GM18511 (cell line): ENCODE results near the gene HLA-DMA.

Experiments used
- ATAC-seq: cut with Tn5 transposase; IDR thresholded peaks from one replicate; pipeline ENCODE4 v1.9.1; 2021; ENCODE audit warnings: mild to moderate bottlenecking, moderate library complexity; ENCODE audit not compliant: unreplicated experiment

Gene HLA-DMA

GRCh38 chr6:32952817-32953739, at the start of gene HLA-DMA:
Gene HLA-DMA, minus strand, starts transcription at chr6:32953097. Its CDS starts 61 bp downstream, at chr6:32953036.
- ATAC-seq: peak; percentile 95

- ATAC-seq: no peak
Observed at GRCh38 chr6:33001685-33002084, 48.8 kb upstream of the HLA-DMA start.

DNA sequence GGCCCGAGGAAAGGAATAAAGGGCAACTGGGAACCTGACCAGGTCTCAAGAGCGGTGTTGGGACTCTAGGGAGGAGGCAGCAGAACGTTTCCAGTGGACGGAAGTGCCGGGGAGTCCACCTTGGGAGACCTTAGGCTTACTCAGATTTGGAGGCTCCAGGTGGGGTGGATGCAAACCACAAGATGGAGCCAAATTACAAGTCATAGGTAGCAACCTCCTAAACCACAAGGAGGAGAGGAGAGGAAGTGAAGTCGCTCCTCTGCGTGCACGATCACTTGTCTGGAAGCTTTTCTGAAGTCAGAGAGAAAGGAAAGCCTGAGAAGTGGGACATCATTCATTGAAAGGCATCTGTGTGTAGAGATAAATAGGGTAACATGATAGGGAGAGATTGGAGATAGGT, 47.2 kb upstream of the HLA-DMA start:
- no peak for ATAC-seq

DNA sequence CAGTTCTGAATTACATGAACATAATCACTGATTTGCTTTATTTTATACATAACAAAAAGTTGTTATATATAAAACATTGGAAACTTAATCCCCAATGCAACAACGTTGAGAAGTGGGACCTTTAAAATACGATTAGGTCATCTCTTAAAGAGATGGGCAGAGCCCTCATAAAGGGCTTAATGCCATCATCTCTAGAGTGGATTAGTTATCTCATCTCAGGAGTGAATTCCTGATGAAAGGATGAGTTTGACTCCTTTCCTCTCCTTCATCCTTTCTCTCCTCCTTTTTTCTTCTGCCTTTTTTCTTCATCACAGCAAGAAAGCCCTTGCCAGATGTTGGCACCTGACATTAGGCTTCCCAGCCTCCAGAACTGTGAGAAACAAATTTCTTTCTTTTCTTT, 42.6 kb upstream of the HLA-DMA start:
- ATAC-seq: no peak

DNA sequence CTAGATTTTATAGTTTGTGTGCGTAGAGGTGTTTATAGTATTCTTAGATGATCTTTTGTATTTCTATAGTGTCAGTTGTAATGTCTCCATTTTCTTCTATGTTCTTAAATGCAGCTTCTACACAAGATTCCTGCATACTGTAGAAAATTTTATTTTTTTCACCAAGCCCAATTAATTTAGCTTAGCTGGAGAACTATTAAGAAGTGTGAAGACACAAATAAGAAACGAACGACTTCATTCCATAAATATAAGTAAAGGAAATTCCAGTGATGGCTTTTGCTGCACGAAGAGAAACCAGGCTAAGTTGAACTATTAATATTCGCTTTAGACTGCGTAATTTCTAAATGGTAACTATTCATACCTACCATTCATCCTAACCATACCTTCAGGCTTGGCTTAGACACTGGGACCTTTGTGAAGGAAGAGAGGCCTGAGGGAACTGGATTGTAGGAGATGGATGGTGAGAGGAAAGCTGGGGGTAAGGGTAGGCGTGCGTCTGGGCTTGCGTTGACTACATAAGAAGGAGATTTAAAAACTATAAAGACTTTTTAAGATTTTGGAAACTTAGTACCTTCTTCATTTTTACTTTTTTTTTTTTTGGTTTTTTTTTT, 40.6 kb upstream of the HLA-DMA start:
- no peak for ATAC-seq

DNA sequence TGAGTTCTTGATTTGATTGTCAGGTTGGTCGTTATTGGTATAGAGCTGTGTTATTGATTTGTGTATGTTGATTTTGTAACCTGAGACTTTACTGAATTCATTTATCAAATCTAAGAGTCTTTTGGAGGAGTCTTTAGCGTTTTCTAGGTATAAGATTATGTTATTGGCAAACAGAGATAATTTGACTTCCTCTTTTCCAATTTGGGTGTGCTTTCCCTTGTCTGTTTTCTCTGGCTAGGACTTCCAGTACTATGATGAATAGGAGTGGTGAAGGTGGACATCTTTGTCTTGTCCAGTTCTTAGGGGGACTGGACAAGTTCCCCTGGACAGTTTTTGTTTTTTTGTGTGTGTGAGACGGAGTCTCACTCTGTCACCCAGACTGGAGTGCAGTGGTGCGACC, 39.1 kb upstream of the HLA-DMA start:
- ATAC-seq: no peak

GRCh38 chr6:32989368-32989767, 36.5 kb upstream of the HLA-DMA start:
- no peak for ATAC-seq

GRCh38 chr6:32984622-32985389, 31.9 kb upstream of the HLA-DMA start:
- peak; percentile 68 for ATAC-seq

DNA sequence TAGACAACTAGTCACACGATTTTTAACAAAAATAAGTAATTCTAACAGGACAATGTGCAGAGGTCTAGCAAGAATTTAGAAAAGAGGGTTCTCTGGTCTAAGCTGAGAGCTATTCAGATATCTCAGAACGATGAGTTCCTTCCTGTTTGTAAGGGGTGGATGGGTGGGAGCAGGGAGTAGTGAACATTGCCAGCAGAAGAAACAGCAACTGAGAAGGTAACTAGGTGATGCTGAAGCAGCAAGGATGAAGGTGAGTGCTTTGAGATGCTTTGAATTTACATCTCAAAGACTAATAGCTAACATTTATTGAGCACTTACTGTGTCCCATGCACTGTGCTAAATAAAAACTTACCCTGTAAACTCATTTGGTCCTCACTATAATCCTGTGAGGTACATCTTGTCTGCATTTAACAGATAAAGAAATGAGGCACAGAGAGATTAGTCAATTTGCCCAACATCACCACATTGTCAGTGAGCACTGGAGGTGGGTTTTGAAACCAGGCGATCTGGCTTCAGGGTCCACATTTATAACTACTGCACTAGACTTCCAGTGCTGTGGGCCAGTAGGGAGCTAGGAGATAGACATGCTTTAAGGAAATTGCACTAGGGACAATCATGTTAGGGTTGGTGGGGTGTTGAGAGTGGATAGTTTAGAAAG, 31.2 kb upstream of the HLA-DMA start:
- no peak for ATAC-seq

DNA sequence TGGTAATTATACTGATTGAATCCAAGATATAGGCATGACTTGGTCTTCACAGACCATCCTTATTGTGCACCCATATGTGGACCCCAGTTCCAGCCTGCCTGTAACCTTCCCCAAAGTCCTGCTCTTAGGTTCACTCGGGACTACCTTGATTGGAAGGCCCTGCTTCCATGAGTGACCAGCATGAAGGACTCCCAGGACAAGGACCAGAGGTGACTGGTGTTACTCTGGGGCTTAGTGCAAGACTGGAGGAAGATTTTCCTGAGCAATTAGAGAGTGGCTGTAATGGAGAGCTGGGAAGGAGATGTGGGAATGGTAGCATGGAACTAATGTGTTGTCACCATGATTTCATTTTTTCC, 30.6 kb upstream of the HLA-DMA start:
- ATAC-seq: no peak

- no peak for ATAC-seq
Observed at GRCh38 chr6:32982702-32983492, 30.0 kb upstream of the HLA-DMA start.

- no peak for ATAC-seq
Observed at GRCh38 chr6:32982084-32982701, 29.3 kb upstream of the HLA-DMA start.

GRCh38 chr6:32980488-32981038, 27.7 kb upstream of the HLA-DMA start:
- ATAC-seq: no peak

DNA sequence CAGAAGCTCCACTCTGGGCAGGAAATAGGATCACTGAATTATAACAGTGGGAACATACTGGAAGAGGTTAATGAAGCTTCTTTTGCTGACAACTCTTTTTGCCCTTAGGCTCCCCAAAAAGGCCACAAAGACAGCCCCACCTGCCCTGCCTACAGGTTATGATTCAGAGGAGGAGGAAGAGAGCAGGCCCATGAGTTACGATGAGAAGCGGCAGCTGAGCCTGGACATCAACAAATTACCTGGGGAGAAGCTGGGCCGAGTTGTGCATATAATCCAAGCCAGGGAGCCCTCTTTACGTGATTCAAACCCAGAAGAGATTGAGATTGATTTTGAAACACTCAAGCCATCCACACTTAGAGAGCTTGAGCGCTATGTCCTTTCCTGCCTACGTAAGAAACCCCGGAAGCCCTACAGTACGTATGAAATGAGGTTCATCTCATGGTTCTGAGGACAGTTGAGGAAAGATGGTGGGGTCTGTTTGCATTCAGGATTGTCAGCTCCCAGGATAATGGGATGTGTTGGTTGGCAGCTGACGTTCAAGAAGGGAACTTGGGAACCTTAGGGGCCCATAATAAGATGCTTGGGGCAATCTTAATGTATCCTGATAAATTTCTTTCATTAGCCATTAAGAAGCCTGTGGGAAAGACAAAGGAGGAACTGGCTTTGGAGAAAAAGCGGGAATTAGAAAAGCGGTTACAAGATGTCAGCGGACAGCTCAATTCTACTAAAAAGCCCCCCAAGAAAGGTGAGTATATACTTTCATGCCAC, 27.0 kb upstream of the HLA-DMA start:
- no peak for ATAC-seq

DNA sequence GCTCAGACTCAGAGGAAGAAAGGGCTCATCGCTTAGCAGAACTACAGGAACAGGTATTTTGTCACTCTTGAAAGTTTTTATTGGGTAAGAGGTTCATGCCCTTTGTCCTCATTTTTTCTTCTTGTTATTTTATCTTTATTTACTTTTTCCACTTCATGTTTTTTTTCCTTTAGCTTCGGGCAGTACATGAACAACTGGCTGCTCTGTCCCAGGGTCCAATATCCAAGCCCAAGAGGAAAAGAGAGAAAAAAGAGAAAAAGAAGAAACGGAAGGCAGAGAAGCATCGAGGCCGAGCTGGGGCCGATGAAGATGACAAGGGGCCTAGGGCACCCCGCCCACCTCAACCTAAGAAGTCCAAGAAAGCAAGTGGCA, 25.0 kb upstream of the HLA-DMA start:
- ATAC-seq: no peak

DNA sequence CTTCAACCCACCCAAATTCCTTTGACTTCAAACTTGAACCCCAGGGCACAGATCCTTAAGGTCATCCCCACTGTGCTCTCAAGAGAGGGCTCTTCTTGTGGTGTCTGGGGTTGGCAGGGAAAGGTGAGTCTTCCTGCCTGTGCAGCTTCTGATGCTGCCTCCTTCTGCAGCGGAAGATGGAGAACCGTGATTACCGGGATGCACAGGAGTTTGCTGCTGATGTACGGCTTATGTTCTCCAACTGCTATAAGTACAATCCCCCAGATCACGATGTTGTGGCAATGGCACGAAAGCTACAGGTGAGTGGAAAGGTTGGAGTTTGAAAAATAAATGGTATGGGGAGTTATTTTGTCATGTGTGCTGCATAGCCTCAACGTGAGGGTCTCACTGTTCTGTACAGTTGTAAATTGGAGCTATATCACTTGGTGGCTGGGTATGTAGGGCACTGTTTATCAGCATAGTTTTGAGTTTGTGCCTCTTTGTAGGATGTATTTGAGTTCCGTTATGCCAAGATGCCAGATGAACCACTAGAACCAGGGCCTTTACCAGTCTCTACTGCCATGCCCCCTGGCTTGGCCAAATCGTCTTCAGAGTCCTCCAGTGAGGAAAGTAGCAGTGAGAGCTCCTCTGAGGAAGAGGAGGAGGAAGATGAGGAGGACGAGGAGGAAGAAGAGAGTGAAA, 24.5 kb upstream of the HLA-DMA start:
- no peak for ATAC-seq

DNA sequence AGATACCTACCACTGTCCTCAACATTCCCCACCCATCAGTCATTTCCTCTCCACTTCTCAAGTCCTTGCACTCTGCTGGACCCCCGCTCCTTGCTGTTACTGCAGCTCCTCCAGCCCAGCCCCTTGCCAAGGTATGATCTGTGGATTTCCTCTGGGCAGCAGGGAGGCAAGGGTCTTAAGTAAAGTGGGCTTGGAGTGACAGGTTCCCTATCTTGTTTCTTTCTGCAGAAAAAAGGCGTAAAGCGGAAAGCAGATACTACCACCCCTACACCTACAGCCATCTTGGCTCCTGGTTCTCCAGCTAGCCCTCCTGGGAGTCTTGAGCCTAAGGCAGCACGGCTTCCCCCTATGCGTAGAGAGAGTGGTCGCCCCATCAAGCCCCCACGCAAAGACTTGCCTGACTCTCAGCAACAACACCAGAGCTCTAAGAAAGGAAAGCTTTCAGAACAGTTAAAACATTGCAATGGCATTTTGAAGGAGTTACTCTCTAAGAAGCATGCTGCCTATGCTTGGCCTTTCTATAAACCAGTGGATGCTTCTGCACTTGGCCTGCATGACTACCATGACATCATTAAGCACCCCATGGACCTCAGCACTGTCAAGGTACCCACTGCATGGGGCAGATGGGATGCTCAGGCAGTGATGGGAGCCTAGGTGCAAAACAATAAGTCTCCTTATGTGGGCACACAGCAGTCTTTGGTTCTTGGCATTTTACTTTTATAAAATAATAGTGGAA, 23.6 kb upstream of the HLA-DMA start:
- no peak for ATAC-seq

- ATAC-seq: no peak
Observed at GRCh38 chr6:32975886-32976285, 23.0 kb upstream of the HLA-DMA start.
